GM18526 (cell line): ENCODE measurements around the gene TMEM86B.

Experiments
- POLR2A ChIP-seq: IDR thresholded peaks from 3 replicates; pipeline ENCODE4 v1.6.1; 2011; ENCODE audit not compliant: insufficient read length; ENCODE audit errors: extremely low read depth

TMEM86B gene

GRCh38 chr19:55181740-55182139, 46.8 kb downstream of the TMEM86B start:
- no peak for TF ChIP-seq POLR2A

DNA sequence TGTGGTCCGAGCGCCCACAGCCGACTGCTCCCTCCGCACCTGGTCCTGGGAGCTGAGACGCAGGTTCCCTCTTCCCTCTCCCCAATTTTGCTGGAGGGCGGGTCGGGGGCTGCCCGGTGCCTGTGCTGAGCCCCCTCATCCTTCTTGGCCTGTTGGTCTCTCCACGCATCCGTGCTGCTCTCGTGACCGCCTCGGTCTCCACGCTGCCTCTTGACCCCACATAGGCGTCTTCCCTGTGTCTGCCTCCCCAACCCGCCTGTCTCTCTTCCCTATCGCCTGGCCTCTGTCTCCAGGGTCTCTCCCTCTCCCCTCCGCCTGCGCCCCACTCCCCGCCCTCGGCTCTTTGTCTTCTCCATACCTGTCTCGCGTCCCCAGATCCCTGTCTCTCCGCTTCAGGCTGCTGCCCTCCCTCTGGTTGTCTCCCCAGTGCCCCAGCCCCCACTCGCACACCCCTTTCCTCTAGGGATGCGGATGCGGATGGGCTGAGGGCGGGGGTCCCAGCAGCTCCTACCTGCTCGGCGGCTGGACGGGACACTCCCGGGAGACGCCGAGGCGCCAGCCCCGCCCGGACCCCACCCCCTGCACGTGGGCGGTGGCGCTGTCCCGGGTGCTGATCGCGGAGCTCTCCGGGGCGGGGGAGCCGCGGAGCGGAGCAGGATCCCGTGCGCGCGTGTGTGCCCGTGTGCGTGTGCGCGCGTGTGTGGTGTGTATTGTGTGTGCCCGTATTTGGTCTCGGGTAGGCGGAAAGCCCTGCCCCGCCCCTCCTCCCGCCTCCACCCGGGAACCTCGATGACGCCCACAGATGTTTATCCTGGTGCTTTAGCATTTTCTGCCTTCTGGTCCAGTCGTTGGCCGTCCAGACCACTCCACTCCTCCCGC, 48.7 kb downstream of the TMEM86B start, which contains the start of gene SYT5:
SYT5 (minus strand) TSS at position 684 of the 879 bp plus-strand sequence. CDS start 1,248 bp downstream, outside the sequence.
- no peak for TF ChIP-seq POLR2A

GRCh38 chr19:55178781-55179599, 49.6 kb downstream of the TMEM86B start:
- TF ChIP-seq POLR2A = no peak
